ENCODE measurements around the gene CDRT4.

Gene CDRT4

DNA sequence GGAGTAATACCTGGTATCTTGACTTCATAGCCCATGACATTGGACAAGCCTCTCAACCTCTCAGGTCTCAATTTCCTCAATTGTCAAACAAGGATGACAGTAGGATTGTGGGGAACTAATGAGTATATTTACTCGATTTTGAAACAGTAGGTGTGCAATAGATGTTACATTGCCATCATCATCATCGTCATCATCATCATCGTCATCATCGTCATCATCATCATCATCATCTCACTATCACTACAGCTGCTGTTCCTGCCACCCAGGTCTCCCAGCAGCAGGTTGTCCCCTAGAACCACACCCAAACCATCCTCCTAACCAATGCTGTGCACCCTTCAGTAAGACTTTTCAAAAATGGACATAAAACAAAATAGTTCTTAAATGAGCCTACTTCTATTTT lies 24.8 kb upstream of the CDRT4 start:
- DNase-seq, result no peak

DNA sequence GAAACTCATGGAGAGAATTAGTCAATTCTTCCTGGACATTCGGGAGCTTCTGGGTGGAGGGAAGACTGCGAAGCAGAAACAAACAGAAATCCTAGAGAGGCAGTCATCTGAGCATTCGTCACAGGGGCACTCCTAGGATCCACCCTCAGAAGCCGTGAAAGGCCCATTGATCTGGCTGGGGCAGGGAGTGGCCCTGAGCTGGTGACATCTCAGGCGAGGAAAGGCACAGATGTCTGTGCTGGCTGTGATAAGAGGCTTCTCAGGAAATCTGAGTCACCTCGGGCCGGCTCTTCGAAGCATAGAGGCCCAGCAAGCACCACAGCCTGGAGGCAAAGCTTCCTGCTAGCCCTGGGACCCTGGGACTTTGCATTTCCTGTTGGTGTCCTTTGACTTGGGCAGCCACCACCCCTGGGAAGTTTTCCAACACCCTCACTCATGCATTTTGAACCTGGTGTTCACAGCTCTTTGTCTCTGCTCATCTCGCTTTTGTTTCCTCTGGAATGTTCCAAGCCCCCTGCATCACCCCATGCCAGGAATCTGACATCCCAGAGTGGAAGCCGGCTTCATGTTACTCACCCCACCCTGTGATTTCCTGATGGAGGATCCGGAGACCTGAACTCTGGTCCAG lies 23.3 kb upstream of the CDRT4 start:
- DNase-seq, result no peak

GRCh38 chr17:15488557-15488956 lies 21.1 kb upstream of the CDRT4 start:
- no peak for DNase-seq

DNA sequence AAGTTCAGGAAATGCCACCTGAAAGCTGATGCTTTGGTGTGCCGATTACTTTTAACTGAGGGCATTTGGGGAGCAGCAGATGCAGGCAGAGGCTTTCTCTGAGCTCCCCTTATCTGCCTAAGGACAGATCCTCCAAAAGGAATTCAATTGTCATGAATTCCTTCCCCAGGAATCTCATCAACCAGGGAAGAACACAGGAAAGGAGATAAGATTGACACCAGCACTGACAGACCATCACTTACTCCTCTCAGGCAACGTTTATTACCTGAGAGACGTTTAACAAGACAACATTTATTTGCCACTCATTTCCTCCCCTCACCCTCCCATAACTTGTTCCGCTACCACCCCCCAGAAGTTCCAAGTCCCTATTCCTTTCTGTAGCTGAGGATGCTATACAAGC lies 17.6 kb upstream of the CDRT4 start:
- DNase-seq, result no peak

DNA sequence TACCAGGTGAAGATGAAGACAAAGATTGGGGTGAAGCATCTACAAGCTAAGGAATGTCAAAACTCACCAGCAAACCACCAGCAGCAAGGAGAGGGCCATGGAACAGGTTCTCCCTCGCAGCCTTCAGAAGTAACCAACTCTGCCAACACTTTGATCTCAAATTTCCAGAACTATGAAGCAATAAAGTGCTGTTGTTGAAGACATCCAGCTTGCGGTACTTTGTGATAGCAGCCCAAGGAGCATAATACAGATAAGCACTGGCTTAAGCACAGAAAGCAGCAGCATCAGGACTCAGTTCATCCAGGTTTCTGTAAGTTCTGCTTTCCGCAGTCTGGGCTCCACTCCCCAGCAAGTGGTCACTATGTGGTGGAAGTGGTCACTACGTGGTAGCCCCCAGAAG lies 16.0 kb upstream of the CDRT4 start:
- DNase-seq, result no peak

GRCh38 chr17:15482476-15482875 lies 15.1 kb upstream of the CDRT4 start:
- no peak for DNase-seq

DNA sequence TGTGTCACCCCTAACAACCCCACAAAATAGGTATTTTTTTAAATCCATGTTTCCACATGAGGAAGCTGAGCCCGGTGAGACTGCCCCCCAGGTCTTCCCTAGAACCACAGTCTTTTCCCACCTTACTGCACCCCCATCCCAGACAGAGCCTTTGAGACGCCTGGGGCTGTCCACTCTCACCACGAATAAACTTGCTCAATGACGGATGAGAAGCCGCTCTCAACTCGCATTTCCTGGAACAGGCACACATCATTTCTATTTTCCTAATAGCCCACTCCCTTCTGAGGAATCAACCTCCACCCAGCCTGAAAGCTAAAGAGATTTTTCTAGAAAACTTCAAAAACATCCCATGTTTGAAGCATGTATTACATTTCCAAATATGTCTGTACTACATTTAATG lies 14.1 kb upstream of the CDRT4 start:
- no peak for DNase-seq

DNA sequence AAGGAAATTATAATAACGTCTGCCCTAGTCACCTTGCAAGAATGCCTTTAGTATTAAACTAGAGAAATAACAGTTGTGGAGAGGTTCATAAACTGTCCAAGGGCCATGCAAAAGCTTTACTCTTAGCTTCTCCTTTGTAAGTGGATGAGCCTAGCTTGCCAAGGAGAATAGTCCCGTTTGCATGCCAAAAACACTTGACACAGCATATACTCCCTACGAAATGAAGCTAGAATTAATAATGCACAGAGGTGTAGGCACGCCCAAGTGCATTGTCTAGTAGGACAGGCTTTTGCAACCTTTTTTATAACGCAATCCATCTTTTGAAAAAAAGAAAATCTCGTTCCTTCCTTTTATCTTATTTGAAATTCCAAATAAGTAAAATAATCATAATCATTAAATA lies 12.8 kb upstream of the CDRT4 start:
- DNase-seq, result no peak

- DNase-seq, result no peak
Observed at GRCh38 chr17:15479703-15480102, 12.3 kb upstream of the CDRT4 start.

GRCh38 chr17:15478845-15479244 lies 11.4 kb upstream of the CDRT4 start:
- DNase-seq, result no peak

DNA sequence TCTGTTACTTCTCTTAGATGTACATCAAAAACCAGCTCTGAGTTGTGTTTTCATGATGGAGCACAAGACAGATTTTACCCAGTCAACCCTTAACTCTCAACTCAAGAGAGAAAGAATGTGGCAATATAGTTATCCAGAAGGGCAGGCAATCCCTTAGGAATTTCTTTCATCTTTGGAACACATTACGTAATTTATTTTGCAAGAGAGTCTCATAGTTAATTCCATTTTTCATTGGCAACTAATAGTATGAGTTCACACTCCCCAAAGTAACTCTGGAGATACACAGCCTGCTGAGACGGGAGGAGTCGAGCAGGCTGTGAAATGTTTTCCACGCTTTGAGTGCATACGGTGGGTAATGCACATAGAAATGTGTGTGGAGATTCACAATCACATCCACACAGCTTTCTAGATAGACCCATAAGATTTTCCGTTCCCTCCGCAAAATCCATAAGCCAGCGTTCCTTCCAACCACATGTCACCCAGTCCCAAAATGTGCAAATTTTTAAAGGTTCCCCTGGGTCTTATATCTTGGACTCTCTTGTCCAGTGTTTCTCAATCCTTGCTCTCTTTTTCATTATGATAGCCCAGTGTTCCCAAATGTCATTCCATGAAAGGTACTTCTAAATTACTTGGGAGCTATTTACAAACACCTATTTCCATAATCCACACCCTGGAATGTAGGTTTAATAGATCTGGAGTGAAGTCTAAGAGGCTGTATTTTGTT lies 8.4 kb upstream of the CDRT4 start:
- no peak for DNase-seq

GRCh38 chr17:15472891-15473290 lies 5.5 kb upstream of the CDRT4 start:
- no peak for DNase-seq

GRCh38 chr17:15470536-15470935 lies 3.1 kb upstream of the CDRT4 start:
- DNase-seq, result no peak

DNA sequence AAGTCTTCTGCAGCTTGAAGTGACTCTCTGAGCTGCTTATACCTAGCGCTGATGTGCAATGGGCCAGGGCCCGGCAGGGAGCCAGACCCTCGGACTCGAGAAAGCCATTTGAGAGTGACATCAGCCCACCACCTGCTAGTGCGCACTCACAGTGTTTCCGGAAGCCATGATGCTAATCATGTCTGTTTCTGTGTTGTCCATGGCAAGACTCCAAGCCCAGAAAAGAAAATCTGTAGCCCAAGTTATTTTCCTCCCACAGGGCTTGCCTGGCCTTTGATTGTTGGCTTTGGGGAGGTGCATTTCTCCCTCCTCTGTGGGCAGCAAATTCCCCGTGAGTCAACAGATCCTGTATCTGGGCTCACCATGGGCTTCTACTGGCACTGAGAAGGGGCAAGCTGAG lies 1.8 kb upstream of the CDRT4 start:
- no peak for DNase-seq

GRCh38 chr17:15468126-15468525 lies 705 bp upstream of the CDRT4 start:
- DNase-seq, result no peak

DNA sequence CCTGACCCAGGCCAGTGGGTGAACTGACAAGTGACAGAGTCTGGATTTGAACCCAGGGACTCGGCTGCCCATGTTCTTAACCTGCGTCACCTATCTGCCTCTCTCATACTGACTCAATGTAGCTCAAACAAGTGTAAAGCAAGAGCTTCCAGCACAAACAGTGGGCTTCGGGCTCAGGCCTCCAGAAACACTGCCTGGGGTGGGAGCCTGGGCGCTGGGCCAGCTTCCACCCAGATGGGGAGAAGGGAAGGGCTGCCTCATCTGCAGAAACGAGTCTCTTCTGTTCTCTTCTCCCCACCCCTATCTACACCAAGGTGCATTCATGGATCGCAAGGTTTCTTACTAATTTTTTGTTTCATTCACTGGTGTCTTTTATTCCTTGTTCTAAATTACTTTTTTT lies 1.3 kb downstream of the CDRT4 start:
- DNase-seq, result no peak

DNA sequence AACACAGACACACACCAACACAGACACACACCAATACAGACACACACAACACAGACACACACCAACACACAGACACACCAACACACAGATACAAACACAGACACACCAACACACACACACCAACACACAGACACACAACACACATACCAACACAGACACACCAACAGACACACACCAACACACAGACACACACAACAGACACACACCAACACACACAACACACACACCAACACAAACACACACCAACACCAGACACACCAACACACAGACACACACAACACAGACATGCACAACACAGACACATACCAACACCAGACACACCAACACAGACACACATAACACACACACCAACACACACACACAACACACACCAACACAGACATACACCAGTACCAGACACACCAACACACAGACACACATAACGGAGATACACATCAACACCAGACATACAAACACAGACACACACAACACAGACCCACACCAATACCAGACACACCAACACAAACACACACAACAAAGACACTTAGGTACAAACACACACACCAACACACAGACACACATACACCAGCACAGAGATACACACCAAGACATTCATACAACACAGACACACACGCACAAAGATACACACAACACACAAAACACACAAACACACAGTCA lies 2.2 kb downstream of the CDRT4 start:
- no peak for DNase-seq

DNA sequence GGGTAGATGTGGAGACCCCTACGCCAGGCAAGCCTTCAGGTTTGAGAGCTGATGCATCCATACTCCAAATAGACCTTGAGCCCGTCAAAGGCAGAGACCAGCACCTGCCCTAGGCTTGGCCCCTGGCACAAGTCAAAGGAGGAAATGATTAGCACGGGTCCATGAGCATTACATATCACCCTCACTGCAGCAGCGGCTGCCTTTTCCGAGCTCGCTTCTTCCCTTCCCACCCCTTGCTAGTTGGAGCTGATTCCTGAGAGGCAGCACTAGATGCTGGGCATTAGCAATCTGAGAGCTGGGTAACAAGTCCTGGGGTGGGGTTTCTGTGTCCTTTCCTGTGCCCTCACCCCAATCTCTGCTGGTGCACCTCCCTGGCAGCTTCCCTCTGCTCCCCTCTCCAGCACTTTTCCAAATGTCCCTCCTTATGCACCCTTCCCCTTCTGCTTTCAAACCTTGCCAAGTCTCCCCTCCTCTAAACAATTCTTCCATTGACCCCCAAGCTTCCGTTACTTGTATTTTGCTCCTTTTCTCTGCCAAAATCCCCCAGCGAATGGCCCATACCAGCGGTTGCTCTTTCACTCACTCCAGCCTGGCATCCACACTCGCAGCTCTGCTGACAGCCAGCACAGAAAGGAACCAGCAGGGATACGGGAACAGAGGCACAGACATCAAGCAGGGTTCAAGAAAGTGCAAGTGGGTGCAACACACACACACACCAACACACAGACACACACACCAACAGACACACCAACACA lies 3.0 kb downstream of the CDRT4 start:
- DNase-seq, result no peak

GRCh38 chr17:15462976-15463772 lies 4.2 kb downstream of the CDRT4 start:
- no peak for DNase-seq

GRCh38 chr17:15457723-15458094 lies 9.7 kb downstream of the CDRT4 start:
- DNase-seq, result no peak

- no peak for DNase-seq
Observed at GRCh38 chr17:15456972-15457722, 10.3 kb downstream of the CDRT4 start.

- no peak for DNase-seq
Observed at GRCh38 chr17:15456496-15456895, 10.9 kb downstream of the CDRT4 start.

Measured in NCI-H526 treated with DMSO at 0.1 percent for 48 hours (cell line).